GM23338 (cell line): ENCODE results near the gene SPINK4. TPM values are rescaled to one million over a fixed set of nuclear protein-coding genes. Genes with fewer than 3 reads are reported as not detected.

Experiments
- ATAC-seq: fragments of 200-7000 bp; cut with Tn5 transposase; 3 replicates; pipeline ENCODE4 v1.9.1; 2020
- DNase-seq: peaks from one replicate; pipeline ENCODE4 v3.0.0-alpha.2; 2015; ENCODE audit warnings: low spot score
- H2AFZ ChIP-seq: fragments of 200-600 bp; sonication (generic); 2 replicates; pipeline ENCODE4 v1.8.0; 2016; ENCODE audit warnings: antibody characterized with exemption, mild to moderate bottlenecking, moderate library complexity
- H3F3A ChIP-seq: fragments of 200-600 bp; sonication (generic); replicated peaks from 2 replicates; pipeline ENCODE4 v1.8.0; 2017; ENCODE audit warnings: antibody characterized with exemption, mixed run types, low read depth
- H3K27ac ChIP-seq: fragments of 200-600 bp; sonication (generic); 2 replicates; pipeline ENCODE4 v1.6.1; 2016; ENCODE audit warnings: low read depth
- H3K27me3 ChIP-seq: fragments of 200-600 bp; sonication (generic); 2 replicates; pipeline ENCODE4 v1.8.0; 2016; ENCODE audit warnings: mild to moderate bottlenecking, mixed run types, moderate library complexity; ENCODE audit not compliant: insufficient read depth
- H3K36me3 ChIP-seq: fragments of 200-600 bp; sonication (generic); 2 replicates; pipeline ENCODE4 v1.8.0; 2016; ENCODE audit warnings: mild to moderate bottlenecking; ENCODE audit not compliant: insufficient read depth
- H3K4me1 ChIP-seq: fragments of 200-600 bp; sonication (generic); 2 replicates; pipeline ENCODE4 v1.8.0; 2016; ENCODE audit warnings: mild to moderate bottlenecking, moderate library complexity; ENCODE audit not compliant: insufficient read depth
- H3K4me2 ChIP-seq: fragments of 200-600 bp; sonication (generic); 2 replicates; pipeline ENCODE4 v1.7.1; 2017; ENCODE audit warnings: mixed run types
- H3K4me3 ChIP-seq: fragments of 200-600 bp; sonication (generic); 2 replicates; pipeline ENCODE4 v1.6.1; 2016; ENCODE audit warnings: mixed run types
- H3K79me2 ChIP-seq: fragments of 200-600 bp; sonication (generic); replicated peaks from 2 replicates; pipeline ENCODE4 v1.8.0; 2017; ENCODE audit warnings: mild to moderate bottlenecking; ENCODE audit not compliant: insufficient read depth
- H3K9me2 ChIP-seq: fragments of 200-600 bp; sonication (generic); 2 replicates; pipeline ENCODE4 v1.8.0; 2017; ENCODE audit not compliant: insufficient read depth
- H4K20me1 ChIP-seq: fragments of 200-600 bp; sonication (generic); replicated peaks from 2 replicates; pipeline ENCODE4 v1.8.0; 2017; ENCODE audit warnings: mild to moderate bottlenecking; ENCODE audit not compliant: insufficient read depth
- H3K27ac Mint-ChIP-seq: 2 replicates; pipeline ENCODE4 v1.8.0; 2020; ENCODE audit warnings: inconsistent platforms, mild to moderate bottlenecking, moderate library complexity, mixed read lengths
- H3K27me3 Mint-ChIP-seq: 3 replicates; pipeline ENCODE4 v1.8.0; 2022; ENCODE audit warnings: low read depth, mild to moderate bottlenecking, moderate library complexity, mixed read lengths, inconsistent platforms; ENCODE audit not compliant: insufficient read depth, poor library complexity
- H3K36me3 Mint-ChIP-seq: 3 replicates; pipeline ENCODE4 v1.8.0; 2021; ENCODE audit warnings: low read depth, mild to moderate bottlenecking, inconsistent platforms, moderate library complexity, mixed read lengths
- H3K4me1 Mint-ChIP-seq: 3 replicates; pipeline ENCODE4 v1.8.0; 2020; ENCODE audit warnings: mild to moderate bottlenecking, inconsistent platforms, mixed read lengths
- H3K4me3 Mint-ChIP-seq: 3 replicates; pipeline ENCODE4 v1.8.0; 2021; ENCODE audit warnings: moderate library complexity, mild to moderate bottlenecking, inconsistent platforms, mixed read lengths
- H3K9me3 Mint-ChIP-seq: 3 replicates; pipeline ENCODE4 v1.8.0; 2020; ENCODE audit warnings: moderate library complexity, mild to moderate bottlenecking, inconsistent platforms, mixed read lengths
- CREB1 ChIP-seq: fragments of 250-450 bp; sonication (Bioruptor Pico); IDR thresholded peaks from 2 replicates; pipeline ENCODE4 v1.5.0; 2020; ENCODE audit warnings: low read depth, mild to moderate bottlenecking, moderate library complexity
- CTCF ChIP-seq, 2 experiments: fragments of 200-600 bp in 1 of 2; sonication (generic) in 1 of 2; conservative IDR thresholded peaks; 2 replicates each; pipeline versions ENCODE4 v1.5.1 to v1.6.1; 2016 to 2017; ENCODE audit warnings: antibody characterized with exemption in 2 of 2, low read depth in 2 of 2, mild to moderate bottlenecking in 2 of 2, moderate library complexity in 1 of 2
- ETS1 ChIP-seq: IDR thresholded peaks from 2 replicates; pipeline ENCODE4 v1.6.1; 2016; ENCODE audit warnings: antibody characterized with exemption
- EZH2 ChIP-seq: fragments of 200-600 bp; sonication (generic); IDR thresholded peaks from one replicate; pipeline ENCODE4 v1.8.0; 2017; ENCODE audit warnings: antibody characterized with exemption, mild to moderate bottlenecking, low read depth; ENCODE audit not compliant: unreplicated experiment
- EZH2phosphoT487 ChIP-seq: fragments of 200-600 bp; sonication (generic); IDR thresholded peaks from one replicate; pipeline ENCODE4 v1.8.1; 2018; ENCODE audit warnings: antibody characterized with exemption; ENCODE audit not compliant: unreplicated experiment
- JUNB ChIP-seq: IDR thresholded peaks from one replicate; pipeline ENCODE4 v1.6.1; 2016; ENCODE audit warnings: antibody characterized with exemption; ENCODE audit not compliant: unreplicated experiment
- NANOG ChIP-seq: IDR thresholded peaks from 2 replicates; pipeline ENCODE4 v1.6.1; 2016; ENCODE audit warnings: antibody characterized with exemption, borderline replicate concordance
- POLR2AphosphoS5 ChIP-seq: IDR thresholded peaks from 2 replicates; pipeline ENCODE4 v1.6.1; 2016; ENCODE audit warnings: antibody characterized with exemption, low read depth
- REST ChIP-seq: IDR thresholded peaks from one replicate; pipeline ENCODE4 v1.6.1; 2018; ENCODE audit warnings: antibody characterized with exemption; ENCODE audit not compliant: unreplicated experiment
- STAT1 ChIP-seq: IDR thresholded peaks from one replicate; pipeline ENCODE4 v1.6.1; 2016; ENCODE audit warnings: antibody characterized with exemption; ENCODE audit not compliant: unreplicated experiment
- ZNF114 ChIP-seq: fragments of 250-450 bp; sonication (Bioruptor Pico); IDR thresholded peaks from 2 replicates; pipeline ENCODE4 v1.5.0; 2020; ENCODE audit warnings: mild to moderate bottlenecking, moderate library complexity
- ZNF331 ChIP-seq: fragments of 250-450 bp; sonication (Bioruptor Pico); IDR thresholded peaks from 2 replicates; pipeline ENCODE4 v1.5.0; 2020; ENCODE audit warnings: low read depth, mild to moderate bottlenecking, moderate library complexity
- ZNF462 ChIP-seq: fragments of 250-450 bp; sonication (Bioruptor Pico); IDR thresholded peaks from 2 replicates; pipeline ENCODE4 v1.5.0; 2020; ENCODE audit warnings: mild to moderate bottlenecking, moderate library complexity
- polyA plus RNA-seq: library from polyadenylated mRNA; unstranded; fragments of >200 nt; fragmentation: Nextera tagmentation; extraction: Ambion mirVana; gene quantifications from 2 replicates; pipeline ENCODE4 v1.2.1, GENCODE V29; 2016
- total RNA-seq: library from RNA; depleted of rRNA; stranded (reverse); fragments of >200 nt; shearing (Covaris generic); gene quantifications from 2 replicates; pipeline ENCODE4 v1.2.3, GENCODE V29; 2014

The SPINK4 gene
- total and polyA plus RNA-seq, 2 experiments from 2014 or later, result not detected

- no peak overlapping the region for H3K4me3 Mint-ChIP-seq
- no peak overlapping the region for H3K27ac Mint-ChIP-seq
- DNase-seq (no peak), ATAC-seq (no peak)
- H3K27me3 Mint-ChIP-seq, result peaks cover 5% of the 10 kb centered on the region
- no peaks in the 10 kb centered on the region for H3K36me3 Mint-ChIP-seq
- H3K27ac ChIP-seq, result no peak overlapping the region
- TF ChIP-seq ZNF114 (CRISPR knock-in tag), result no peak
- TF ChIP-seq EZH2phosphoT487, result no peak
- TF ChIP-seq ZNF331, result no peak
- TF ChIP-seq CREB1, result no peak
- TF ChIP-seq NANOG, result no peak
- TF ChIP-seq ZNF462, result no peak
- no peak for TF ChIP-seq CTCF (conservative IDR thresholded peaks at IDR 0.05; ENCODE audit: low read depth in 2 of 2)
- no peak for TF ChIP-seq ETS1
- TF ChIP-seq STAT1, result no peak
- no peak for TF ChIP-seq POLR2AphosphoS5
- TF ChIP-seq JUNB, result no peak
- TF ChIP-seq EZH2, result no peak
- TF ChIP-seq REST, result no peak
- H4K20me1 ChIP-seq, result no peaks in the 10 kb centered on the region
- no peak overlapping the region for H3K4me2 ChIP-seq
- no peaks in the 10 kb centered on the region for H3K79me2 ChIP-seq
- H3K4me1 ChIP-seq, result no peaks in the 10 kb centered on the region
- H3K4me1 Mint-ChIP-seq, result no peaks in the 10 kb centered on the region
- no peak overlapping the region for H2AFZ ChIP-seq
- H3K36me3 ChIP-seq, result no peaks in the 10 kb centered on the region
- H3K9me2 ChIP-seq, result no peaks in the 10 kb centered on the region
- no peak overlapping the region for H3K4me3 ChIP-seq
- no peaks in the 10 kb centered on the region for H3F3A ChIP-seq
- no peaks in the 10 kb centered on the region for H3K27me3 ChIP-seq
- H3K9me3 Mint-ChIP-seq, result no peaks in the 10 kb centered on the region; the same call in 2 of the 3 replicates
Measured at GRCh38 chr9:33241298-33241697, 1.3 kb downstream of the SPINK4 start.
